Inflammatory macrophage (primary cell): ENCODE measurements around the gene AZGP1.
"Not testable (repeated sequence)": the region's sequence is repeated elsewhere in the genome, so short reads cannot be mapped to it uniquely, and the experiment has no call there.

Experiments used
- DNase-seq, 2 donors: peaks; one replicate each; pipeline ENCODE4 v3.0.0-alpha.2; 2020 to 2022
- total RNA-seq, 18 experiments: gene quantifications; one replicate each; lab custom pipeline; 2026; ENCODE audit warnings: mixed read lengths in 6 of 18, inconsistent platforms in 2 of 18; lab: John Stamatoyannopoulos, UW

Gene AZGP1
- 0 to 0.11 (median 0) reads per million in 18 experiments for total RNA-seq

- no peak for DNase-seq
These were observed at the start of gene AZGP1 for GRCh38 chr7:99975782-99976521. Gene AZGP1, minus strand, starts transcription at chr7:99976031. Its CDS starts 11 bp downstream, at chr7:99976020.

- no peak for DNase-seq
These were observed 48.3 kb upstream of the AZGP1 start for GRCh38 chr7:100024020-100024619.

- no peak for DNase-seq
These were observed 47.7 kb upstream of the AZGP1 start for GRCh38 chr7:100023526-100023925.

DNA sequence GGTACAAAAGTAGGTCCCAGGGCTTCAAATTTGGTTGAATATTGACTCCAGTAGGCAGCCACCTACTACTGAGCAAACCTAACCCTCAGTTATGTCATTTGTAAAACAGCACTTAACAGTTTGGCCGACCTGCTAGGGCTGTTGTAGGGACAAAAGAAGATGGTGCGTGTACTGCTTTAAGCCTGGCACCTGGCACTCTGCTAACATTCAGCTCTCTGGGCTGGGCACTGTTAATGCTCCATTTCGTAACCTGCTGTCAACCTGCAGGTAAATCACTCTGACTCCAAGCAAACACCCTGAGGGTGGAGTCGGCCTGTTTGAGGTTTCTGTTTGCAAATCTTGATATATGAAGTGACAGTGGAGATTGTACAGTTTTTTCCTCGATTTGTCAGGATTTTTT lies 46.8 kb upstream of the AZGP1 start:
- DNase-seq = no peak

GRCh38 chr7:100021297-100021696 lies 45.5 kb upstream of the AZGP1 start:
- peak in 1 of 2 donors; percentile 13 for DNase-seq

GRCh38 chr7:100019908-100020307 lies 44.1 kb upstream of the AZGP1 start:
- no peak for DNase-seq

DNA sequence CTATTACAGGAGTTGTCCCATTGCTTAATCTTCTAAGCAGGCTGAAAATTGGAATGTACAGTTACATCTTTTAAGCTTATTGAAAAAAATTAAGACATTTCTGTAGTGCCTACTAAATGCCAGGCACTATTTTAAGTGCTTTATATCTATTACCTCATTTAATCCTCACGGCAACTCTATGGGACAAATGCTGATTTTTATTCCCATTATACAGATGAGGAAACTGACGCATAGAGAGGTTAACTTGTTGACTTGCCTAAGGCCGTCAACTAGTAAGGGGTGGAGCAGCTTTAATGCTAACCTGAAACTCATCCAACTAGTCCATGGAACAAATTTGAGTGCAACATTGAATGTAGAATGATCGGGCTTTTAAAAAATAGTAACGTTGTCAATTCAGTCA lies 42.0 kb upstream of the AZGP1 start:
- DNase-seq = no peak

- no peak for DNase-seq
These were observed 41.5 kb upstream of the AZGP1 start for GRCh38 chr7:100017300-100017699.

GRCh38 chr7:100016215-100016901 lies 40.5 kb upstream of the AZGP1 start:
- peak in 1 of 2 donors; percentile 12 for DNase-seq

DNA sequence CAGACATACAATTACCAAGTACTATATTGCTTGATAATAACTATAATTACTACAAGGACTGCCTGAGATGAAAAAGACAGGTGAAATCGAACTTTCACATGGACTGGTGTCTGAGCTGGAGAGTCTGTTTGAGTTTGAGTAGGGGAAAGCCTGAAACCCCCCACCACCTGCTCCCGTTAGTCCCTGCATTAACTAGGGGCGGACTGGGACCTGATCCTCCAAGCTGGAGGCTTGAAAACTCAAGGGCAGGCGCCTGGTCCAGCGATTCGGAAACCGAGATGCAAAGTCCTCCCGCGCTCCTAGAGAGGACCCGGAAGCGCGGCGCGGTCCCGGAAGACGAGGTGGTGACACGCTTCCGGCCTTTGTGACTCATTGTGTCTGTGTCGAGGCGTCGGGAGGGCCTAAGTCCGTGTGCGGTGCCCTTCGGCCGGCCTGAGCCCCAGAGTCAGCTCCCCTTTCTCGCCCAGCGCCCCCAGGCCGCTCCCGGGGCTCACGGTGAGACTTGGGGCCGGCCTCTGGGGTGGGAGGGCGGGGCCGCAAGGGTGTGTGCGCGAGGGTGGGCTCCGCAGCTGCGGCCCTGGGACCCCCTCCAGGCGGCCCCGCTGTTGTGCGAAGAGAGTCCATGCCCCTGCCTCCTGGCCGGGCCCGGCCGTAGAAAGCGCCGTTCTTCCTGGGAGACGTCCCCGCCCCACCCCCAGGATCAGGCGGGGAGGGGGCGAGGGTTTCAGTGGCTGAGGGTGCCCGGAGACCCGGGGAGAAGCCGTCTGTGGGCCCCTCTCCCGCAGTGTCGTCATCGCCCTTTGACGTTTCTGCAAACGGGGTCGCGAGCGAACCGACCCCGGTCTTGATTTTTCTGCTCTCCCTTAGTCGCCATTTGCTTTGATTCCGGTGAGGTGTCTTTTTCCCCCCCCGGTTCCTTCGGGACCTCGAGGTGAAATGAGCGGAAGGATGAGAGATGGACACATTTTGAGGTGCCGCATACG lies 39.7 kb upstream of the AZGP1 start, which contains the start of gene ZKSCAN1:
ZKSCAN1 (plus strand) TSS at position 365 of the 983 bp plus-strand sequence. CDS start 7,911 bp downstream, outside the sequence.
- DNase-seq = peak; percentile 92 to 95

- no peak for DNase-seq
These were observed 37.5 kb upstream of the AZGP1 start for GRCh38 chr7:100013328-100013676.

GRCh38 chr7:100012385-100013327 lies 36.8 kb upstream of the AZGP1 start:
- DNase-seq = peak in 1 of 2 donors; percentile 34

GRCh38 chr7:100011516-100011915 lies 35.7 kb upstream of the AZGP1 start:
- DNase-seq = no peak

DNA sequence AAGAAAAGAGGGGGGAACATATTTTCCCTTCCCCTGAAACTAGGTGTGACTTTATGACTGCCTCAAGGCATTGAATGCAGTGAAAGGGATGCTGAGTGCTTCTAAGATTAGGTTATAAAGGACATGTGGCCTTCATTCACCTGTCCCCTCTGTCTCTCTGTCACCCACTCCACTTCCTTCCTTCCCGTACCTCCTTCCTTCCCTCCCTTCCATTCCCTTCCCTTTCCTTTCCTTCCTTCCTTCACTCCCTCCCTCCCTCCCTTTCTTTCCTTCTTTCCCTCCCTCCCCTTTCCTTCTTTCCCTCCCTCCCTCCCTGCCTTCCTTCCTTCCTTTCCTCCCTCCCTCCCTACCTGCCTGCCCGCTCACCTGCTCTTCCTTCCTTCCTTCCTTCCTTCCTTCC lies 35.1 kb upstream of the AZGP1 start:
- no peak for DNase-seq

DNA sequence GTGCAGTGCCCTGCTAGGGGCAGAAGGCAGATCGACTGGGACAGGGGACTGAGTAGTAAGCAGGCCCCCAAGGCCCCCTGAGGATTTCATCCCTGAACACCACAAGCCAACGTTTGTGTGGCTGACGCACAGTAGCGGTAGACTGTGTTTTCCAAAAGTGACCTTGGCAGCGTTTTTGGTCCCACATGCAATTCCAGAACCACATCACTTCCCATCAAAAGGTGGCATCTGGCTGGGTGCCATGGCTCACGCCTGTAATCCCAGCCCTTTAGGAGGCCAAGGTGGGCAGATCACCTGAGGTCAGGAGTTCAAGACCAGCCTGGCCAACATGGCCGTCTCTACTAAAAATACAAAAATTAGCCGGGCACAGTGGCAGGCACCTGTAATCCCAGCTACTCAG lies 34.1 kb upstream of the AZGP1 start:
- DNase-seq = not testable (repeated sequence)

GRCh38 chr7:100008525-100008924 lies 32.7 kb upstream of the AZGP1 start:
- no peak for DNase-seq

- no peak for DNase-seq
These were observed 32.1 kb upstream of the AZGP1 start for GRCh38 chr7:100007887-100008286.

- no peak for DNase-seq
These were observed 28.2 kb upstream of the AZGP1 start for GRCh38 chr7:100003711-100004661.

- no peak for DNase-seq
These were observed 24.4 kb upstream of the AZGP1 start for GRCh38 chr7:100000239-100000638.
